GM12891 (cell line): ENCODE data around the gene OR4K15.

Source experiments
- POLR2A ChIP-seq: IDR thresholded peaks from 2 replicates; pipeline ENCODE4 v1.6.1; 2011; ENCODE audit warnings: low read depth, low read length, control low read depth
- POLR2AphosphoS5 ChIP-seq: IDR thresholded peaks from 2 replicates; pipeline ENCODE4 v1.6.1; 2011; ENCODE audit warnings: low read depth, low read length, control low read depth
- POU2F2 ChIP-seq: IDR thresholded peaks from 2 replicates; pipeline ENCODE4 v1.6.1; 2011; ENCODE audit warnings: low read depth, mild to moderate bottlenecking, control low read depth, low read length, moderate library complexity
- SPI1 ChIP-seq: IDR thresholded peaks from 2 replicates; pipeline ENCODE4 v1.6.1; 2011; ENCODE audit warnings: low read depth, low read length, control low read depth
- TAF1 ChIP-seq: IDR thresholded peaks from 2 replicates; pipeline ENCODE4 v1.6.1; 2011; ENCODE audit warnings: low read depth, low read length, control low read depth

DNA sequence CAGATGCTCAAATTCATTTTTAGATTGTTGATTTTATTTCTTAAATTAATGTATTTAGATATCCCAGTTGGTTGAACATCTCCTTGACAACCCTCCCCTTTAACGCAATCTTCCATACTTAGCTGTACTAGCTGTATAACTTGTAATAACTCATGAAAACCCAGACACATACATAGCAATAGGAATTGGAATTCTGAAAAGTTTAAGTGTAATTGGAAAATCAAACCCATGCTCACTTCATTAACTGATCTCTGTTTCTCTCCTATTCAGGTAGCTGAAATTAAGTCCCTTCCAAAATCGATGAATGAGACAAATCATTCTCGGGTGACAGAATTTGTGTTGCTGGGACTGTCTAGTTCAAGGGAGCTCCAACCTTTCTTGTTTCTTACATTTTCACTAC is at the start of gene OR4K15:
- TF ChIP-seq POLR2A = no peak
- TF ChIP-seq POLR2AphosphoS5 = no peak
- no peak for TF ChIP-seq TAF1
- TF ChIP-seq POU2F2 = no peak
- no peak for TF ChIP-seq SPI1
